Epithelial cell of prostate (primary cell): ENCODE measurements around the gene ACSS2.
A peak's percentile ranks its signal among the peaks of the same experiment; 100 is the strongest.

Experiments used
- DNase-seq: peaks from one replicate; pipeline ENCODE4 v3.0.0-alpha.2; 2011; ENCODE audit warnings: low read depth, low spot score
- H3K27ac ChIP-seq: fragments of 450-650 bp; 2 replicates; pipeline ENCODE4 v1.5.1; 2017; ENCODE audit warnings: mild to moderate bottlenecking

ACSS2 gene

DNA sequence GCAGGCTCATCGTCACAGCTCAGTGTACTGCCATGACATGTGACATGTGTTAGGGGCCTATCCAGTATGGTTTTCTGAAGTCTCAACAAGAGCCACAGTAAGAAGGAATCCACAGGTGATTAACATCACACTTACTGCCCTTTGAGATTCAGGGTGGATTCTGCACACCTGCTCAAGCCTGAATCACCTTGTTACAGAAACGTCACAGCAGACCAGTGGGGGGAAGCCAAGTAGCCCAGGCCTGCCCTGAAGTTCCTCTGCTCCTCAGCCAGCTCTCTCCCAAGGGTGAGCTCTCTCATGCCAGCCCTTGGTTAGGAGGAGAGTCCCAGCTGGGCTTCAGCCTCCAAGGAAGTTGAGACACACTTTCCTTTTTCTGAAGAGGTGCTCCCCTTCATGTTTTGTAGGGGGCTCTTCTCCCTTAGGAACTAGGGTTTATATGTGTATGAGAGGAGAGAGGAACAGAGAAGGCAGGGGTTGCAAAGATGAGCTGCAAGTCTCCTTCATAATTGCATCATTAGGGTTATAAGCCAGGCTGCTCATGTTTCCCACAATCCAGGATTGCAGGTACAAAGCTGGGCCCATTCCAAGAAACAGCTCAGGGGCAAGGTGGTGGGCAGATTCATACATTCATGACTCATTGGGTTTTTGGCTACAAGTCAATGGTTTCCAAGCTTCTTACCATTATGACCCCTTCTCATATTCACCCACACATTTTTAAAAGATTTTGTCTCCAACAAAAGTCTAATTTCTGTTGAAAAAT, 67.6 kb downstream of the ACSS2 start:
- no peak for DNase-seq
- H3K27ac ChIP-seq, result peak overlapping the region; percentile 93

GRCh38 chr20:34945315-34946077, 69.1 kb downstream of the ACSS2 start:
- no peak for DNase-seq

GRCh38 chr20:34946661-34947060, 70.2 kb downstream of the ACSS2 start:
- peak overlapping the region; percentile 93 for H3K27ac ChIP-seq
- DNase-seq, result no peak

More at GRCh38 chr20:34945315-34946077, 69.1 kb downstream of the ACSS2 start:
- H3K27ac ChIP-seq, result peak overlapping the region; percentile 93

- no peak for DNase-seq
- H3K27ac ChIP-seq, result peak overlapping the region; percentile 93
Observed at GRCh38 chr20:34947336-34947735, 70.9 kb downstream of the ACSS2 start.

DNA sequence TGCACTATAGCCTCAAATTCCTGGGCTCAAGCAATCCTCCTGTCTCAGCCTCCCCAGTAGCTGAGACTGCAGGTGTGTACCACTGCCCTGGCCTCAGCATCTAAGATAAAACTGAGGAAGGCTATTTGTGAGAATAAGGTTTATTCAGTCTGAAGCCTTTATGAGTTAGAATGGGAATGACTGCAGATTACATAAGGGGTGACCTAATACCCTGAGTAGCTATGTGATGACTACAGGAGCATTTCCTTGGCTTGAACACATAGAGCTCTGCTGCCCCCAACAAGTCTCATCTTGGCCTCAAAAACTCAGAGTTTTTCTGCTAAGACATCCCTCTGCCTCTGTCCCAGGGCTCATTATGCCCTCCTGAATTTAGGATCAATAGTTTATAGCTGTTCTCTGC, 71.6 kb downstream of the ACSS2 start:
- H3K27ac ChIP-seq, result peak overlapping the region; percentile 93
- DNase-seq, result no peak

DNA sequence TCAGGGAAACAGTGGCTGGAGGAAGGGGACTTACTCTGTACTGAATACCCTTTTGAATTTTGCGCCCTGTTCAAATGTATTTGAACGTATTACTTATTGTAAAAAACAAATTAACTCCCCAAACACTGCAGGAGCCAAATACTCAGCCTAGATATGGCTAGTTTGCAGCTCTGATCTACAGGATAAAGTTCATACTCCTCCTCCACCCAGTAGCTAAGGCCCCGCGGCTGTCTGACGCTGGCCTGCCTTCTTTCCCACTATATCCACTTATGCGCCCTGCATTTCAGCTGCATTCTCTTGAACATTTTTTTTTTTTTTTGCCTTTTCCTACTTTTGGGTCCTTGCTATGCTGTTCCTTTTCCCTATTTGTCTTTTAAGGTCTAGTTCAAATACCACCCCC, 72.7 kb downstream of the ACSS2 start:
- DNase-seq, result no peak

GRCh38 chr20:34951252-34951651, 74.8 kb downstream of the ACSS2 start:
- peak overlapping the region; percentile 2 for H3K27ac ChIP-seq
- no peak for DNase-seq

More for the DNA sequence above, 72.7 kb downstream of the ACSS2 start:
- peak overlapping the region; percentile 93 for H3K27ac ChIP-seq

DNA sequence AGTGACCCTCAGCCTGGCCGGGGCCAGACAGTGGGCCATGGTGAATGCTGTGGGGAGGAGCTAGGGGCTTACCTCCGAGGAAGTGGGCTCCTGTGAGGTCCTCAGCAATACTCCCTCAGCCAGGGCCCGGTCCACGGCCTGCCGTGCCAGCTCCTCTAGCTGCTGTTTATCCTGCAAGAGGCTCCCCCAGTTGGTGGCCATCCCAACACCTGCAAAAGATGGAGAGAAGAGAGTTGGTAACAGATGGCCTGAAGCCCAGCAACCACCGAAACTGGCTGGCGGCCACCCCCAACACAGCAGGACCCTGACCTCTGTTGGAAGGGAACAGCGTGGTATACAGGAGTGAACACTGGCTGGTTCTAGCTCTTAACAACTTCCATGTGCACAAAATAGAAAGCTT, 75.2 kb downstream of the ACSS2 start:
- H3K27ac ChIP-seq, result peak overlapping the region; percentile 2
- DNase-seq, result no peak

DNA sequence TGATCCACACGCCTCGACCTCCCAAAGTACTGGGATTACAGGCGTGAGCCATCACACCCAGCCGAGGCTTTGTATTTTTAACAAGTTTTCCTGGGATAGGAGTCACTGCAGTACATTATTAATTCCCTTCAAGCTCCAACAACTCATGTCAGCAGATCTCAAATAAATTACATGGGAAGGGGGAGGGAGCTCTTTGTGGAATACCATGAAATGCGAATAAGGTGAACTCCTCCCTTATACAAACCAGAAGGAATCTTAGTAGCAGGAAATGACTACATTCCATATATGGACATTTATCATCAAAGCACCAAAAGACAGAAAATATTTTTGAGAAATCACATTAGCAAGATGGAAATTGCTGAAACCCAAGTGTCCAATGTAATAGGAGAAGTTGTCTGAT, 76.3 kb downstream of the ACSS2 start:
- no peak for DNase-seq
- H3K27ac ChIP-seq, result peak overlapping the region; percentile 2

GRCh38 chr20:34953960-34954359, 77.5 kb downstream of the ACSS2 start:
- no peak overlapping the region for H3K27ac ChIP-seq
- no peak for DNase-seq

- peak overlapping the region; percentile 86 for H3K27ac ChIP-seq
- no peak for DNase-seq
Observed at GRCh38 chr20:34954904-34955230, 78.5 kb downstream of the ACSS2 start.

DNA sequence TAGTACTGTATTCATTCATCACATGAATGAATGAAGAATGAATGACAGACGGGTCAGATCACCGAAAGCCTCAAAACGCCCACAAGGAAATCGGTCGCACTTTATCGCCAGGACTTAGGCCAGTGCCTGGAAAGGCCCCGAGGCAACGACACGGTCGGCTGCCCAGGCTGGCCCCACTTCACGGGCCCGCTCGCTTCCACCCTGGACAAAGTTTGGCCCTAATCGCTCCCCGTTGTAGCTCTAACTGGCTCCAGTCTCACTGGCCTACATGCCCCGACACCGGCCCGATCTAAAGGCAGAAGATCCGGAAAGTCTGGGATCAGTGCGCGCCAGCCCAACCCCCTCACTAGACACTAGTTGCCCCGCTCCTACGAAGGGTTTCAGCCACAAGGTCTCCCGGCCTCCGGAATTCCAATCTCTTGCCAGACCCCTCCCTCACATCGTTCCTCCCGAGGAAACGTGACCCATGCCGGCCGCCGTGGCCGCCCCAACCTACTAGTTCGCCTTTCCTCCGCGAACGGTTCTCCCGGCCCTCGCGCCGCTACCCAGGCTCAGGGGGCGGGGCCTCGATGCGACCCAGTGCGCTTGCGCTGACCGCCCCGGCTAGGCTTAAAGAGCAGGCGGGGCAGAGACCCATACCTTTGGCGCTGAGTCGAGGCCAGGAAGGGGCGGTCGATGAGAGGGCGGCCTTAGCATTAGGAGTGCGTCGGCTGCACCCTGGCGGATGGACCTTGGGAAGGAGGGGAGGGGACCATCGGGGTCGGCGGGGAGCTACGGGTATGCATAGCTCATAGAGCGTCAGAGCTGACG, 79.0 kb downstream of the ACSS2 start, which contains the start of the genes GSS and MYH7B:
GSS (minus strand) TSS at position 576 of the 810 bp plus-strand sequence. CDS start 3,954 bp downstream, outside the sequence.
MYH7B (plus strand) TSS at position 638 of the 810 bp plus-strand sequence. CDS start 22,138 bp downstream, outside the sequence.
- peak within 1 kb of the TSS; percentile 86 for H3K27ac ChIP-seq
- DNase-seq, result peak; percentile 55

DNA sequence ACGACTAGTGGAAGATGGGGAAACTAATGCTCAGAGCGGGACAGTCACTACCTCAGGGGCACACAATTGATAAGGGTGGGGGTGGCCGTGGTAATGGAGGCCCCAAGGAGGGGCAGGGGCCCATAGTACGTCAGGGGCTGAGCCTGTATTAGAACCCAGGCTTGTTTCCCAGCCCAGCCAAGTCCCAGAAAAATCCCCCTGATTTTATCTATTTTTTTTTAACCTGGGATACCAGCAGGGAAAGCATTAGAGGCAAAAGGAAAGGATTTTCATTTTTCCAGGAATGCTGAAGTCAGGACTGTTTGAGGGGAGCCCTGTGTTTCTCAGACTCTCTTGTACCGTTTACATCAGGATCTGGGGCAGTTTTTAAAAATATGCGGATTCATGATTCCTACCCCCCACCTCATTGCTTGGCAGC, 79.6 kb downstream of the ACSS2 start:
- H3K27ac ChIP-seq, result peak overlapping the region; percentile 86
- no peak for DNase-seq

DNA sequence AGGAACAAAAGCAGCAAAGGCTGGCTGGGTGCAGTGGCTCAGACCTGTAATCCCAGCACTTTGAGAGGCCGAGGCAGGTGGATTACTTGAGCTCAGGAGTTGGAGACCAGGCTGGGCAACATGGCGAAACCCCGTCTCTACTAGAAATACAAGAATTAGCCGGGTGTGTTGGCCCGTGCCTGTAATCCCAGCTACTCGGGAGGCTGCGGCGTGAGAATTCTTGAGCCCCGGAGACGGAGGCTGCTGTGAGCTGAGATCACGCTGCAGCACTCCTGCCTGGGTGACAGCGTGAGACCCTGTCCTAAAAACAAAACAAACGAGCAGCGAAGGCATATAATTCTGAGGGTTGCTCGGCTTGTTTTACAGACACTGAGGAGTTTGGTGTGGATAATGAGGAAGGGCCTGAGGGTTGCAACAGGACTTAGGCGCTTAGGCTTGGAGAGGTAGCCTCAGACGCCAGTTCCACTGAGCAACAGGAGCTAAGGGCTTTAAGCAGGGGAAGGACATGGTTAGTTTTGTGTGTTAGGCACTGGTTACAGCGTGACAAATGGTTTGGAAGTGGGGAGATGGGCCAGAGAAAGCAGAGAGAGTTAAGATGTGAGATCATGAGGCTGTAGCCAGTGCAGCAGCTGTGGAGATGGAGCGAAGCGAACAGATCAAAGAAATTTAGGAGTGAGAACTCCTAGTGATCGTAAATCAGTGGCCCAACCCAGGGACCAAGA, 80.5 kb downstream of the ACSS2 start:
- no peak overlapping the region for H3K27ac ChIP-seq
- DNase-seq, result no peak

GRCh38 chr20:34964486-34964885, 88.1 kb downstream of the ACSS2 start:
- no peak for DNase-seq
- H3K27ac ChIP-seq, result no peak overlapping the region

DNA sequence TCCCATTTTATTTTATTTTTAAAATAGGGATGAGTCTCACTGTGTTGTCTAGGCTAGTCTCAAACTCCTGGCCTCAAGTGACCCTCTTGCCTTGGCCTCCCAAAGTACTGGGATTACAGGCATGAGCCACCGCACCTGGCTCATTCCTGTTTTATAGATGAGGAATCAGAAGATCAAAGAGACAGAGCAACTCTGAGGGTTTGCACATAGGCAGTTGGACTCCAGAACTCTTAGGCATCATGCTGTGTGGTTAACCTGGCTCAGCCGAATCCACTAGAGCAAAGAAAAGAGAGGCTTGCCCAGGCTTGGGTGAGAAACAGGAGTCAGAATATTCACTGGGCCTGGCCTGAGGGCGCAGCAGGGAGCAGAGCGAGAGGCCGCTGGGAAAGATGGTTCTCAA, 88.6 kb downstream of the ACSS2 start:
- no peak for DNase-seq
- no peak overlapping the region for H3K27ac ChIP-seq

DNA sequence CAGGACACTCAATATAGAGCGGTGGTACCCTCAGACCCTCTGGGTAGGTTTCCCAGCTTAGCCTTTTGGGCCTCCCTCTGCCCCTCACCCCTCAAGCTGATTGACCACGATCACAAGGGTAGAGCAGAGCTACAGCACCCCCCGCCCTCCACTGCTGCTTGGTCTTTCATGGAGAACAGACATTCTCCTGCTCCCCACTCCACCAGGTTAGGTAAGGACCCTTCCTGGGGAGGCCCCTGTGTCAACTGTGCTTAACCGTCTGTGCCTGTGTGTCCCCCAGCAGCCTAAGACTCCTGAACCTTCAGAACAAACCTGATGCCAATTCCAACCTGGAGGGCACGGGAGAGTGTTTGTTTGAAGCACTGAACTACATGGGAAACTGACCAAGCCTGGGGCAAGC, 91.0 kb downstream of the ACSS2 start:
- no peak for DNase-seq
- H3K27ac ChIP-seq, result no peak overlapping the region

DNA sequence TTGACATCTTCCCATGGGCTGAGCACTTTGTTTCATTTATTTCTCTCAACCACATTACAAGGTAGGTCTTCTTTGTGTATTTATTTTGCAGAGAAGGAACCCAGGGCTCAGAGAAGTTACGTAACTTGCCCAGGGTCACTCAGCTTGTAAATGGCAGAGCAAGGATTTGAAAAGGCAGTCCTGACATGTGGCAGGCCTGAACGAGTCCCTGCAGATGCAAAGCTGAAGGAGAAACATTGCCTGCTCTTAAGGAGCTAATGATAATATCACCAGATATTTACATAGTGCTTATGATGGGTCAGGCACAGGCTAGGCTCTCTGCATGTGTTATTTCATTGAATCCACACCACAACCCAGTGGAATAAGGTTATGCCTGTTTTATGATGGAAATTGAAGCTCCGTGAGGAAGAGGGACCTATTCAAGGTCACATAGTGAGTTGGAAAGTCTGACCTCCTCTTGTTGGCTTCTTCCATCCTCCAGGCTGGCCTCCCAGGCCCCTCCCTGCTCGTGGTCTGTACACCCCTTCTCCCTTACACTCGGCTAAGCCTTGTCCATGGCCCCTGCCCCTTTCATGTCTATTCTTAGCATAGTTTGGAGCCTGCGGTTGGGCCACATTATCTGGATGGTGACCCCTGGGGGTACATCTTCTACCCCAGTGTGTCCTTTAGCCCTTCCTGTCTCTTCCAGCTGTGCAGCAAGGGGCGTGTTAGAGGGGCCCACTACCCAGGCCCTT, 91.8 kb downstream of the ACSS2 start:
- H3K27ac ChIP-seq, result no peak overlapping the region

GRCh38 chr20:34970193-34970840, 93.9 kb downstream of the ACSS2 start:
- no peak for DNase-seq
- no peak overlapping the region for H3K27ac ChIP-seq

More for the DNA sequence above, 91.8 kb downstream of the ACSS2 start:
- DNase-seq, result no peak
